HG02610 (cell line): ENCODE data around the gene IRS4.

Experiments used
- ATAC-seq: cut with Tn5 transposase; IDR thresholded peaks from one replicate; pipeline ENCODE4 v1.9.1; 2021; ENCODE audit warnings: mild to moderate bottlenecking, moderate library complexity; ENCODE audit not compliant: unreplicated experiment

The IRS4 gene

GRCh38 chrX:108736509-108737479 lies at the start of gene IRS4:
Gene IRS4 (minus strand): TSS chrX:108736563.
- no peak for ATAC-seq

DNA sequence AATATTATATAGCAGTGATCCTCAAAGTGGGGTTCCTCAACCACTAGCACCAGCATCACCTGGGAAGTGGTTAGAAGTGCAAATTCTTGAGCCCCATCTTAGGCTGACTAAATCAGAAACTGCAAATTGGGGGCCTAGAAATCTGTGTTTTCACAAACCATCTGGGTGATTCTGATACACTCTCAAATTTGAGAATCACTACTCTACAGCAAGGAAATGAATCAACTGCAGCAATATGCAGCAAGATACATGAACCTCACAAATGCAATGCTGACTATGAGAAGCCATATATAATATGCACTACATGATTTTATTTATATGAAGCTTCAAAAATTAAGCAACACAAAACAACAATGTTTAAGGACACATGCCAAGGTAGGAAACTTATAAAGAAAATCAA lies 36.2 kb upstream of the IRS4 start:
- no peak for ATAC-seq

DNA sequence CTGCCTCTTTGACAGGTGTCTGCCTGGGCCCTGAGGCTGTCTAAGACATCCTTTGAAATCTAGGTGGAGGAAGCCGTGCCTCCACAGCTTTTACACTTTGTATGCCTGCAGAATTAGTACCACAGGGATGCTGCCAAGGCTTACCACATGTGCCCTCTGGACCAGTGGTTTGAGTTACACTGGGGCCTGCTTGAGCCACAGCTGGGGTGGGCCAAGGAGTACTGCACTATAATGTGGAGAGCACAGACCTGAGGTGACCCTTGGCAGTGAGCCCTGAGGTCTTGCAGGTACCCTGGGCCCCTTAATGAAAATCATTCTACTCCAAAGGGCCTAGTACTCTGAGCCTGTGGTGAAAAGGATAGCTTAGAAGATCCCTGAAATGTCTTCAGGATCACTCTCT lies 27.2 kb upstream of the IRS4 start:
- no peak for ATAC-seq

- ATAC-seq, result no peak
Measured at GRCh38 chrX:108740299-108740774, 4.0 kb upstream of the IRS4 start.

DNA sequence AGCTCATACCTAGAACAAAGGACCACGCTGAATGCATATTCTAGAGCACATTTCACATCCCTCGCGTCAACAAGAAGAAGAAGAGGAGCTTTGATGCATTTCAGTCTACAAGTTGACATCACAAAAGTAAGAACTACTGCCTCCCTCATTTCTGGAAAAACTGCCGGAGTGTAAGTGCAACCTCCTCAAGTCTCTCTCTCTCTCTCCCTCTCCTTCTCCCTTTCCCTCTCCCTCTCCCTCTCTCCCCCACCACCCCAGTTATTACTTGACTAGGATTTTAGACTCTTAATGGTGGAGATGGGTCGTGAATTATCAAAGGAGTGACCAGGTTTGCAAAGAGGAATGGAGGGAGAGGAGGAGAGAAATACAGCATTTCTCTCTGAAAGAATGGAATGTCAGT lies 1.4 kb upstream of the IRS4 start:
- ATAC-seq, result no peak

GRCh38 chrX:108735679-108736508 lies 469 bp downstream of the IRS4 start:
- no peak for ATAC-seq

DNA sequence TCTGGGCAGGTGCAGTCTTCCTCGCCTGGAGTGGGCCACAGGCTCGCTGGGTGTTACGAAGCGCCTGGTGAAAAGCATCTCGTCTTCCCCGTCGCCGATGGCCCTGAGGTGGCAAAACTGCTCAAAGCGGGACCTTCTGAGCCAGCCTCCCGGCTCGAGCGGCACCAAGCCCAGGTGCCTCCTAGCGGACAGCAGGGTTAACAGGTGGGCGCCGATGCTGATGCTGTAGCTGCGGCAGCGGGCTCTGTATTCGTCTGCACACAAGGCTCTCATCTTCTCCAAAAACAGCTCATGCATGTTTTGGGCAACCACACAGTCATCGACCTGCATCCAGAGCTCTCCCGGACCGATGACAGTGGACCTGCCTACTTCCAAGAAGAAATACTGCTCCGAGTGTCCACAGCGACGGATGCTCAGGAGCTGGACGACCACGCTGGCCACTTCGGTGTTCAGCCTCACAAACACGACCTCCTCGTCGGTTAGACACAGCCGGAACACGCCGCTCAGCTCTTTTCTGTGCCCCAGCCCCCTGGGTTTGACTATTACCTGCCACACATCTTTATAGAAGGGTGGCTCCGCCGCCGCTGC lies 1.2 kb downstream of the IRS4 start:
- no peak for ATAC-seq

- ATAC-seq, result no peak
Measured at GRCh38 chrX:108734426-108734825, 1.9 kb downstream of the IRS4 start.

- no peak for ATAC-seq
Measured at GRCh38 chrX:108732630-108733321, 3.6 kb downstream of the IRS4 start.

GRCh38 chrX:108731153-108731552 lies 5.2 kb downstream of the IRS4 start:
- no peak for ATAC-seq

GRCh38 chrX:108726748-108727147 lies 9.6 kb downstream of the IRS4 start:
- ATAC-seq, result no peak

DNA sequence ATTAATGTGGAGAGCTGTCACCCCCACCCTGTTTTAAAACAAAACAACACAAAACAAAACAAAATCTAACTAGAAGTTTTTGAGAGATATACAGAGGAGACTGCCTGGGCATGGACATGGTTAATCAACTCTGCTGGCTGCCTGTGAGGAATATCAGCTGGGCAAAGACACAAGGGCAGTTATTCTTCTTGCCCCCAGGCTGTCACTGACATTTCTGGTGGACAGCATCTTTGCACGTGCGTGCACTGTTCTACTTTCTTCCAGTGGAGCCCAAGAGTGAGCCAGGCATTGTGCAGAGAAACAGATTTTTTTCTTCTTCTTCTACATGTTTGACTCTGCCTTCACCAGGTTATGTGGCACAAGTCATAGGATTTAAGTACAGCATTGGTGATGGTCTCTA lies 13.8 kb downstream of the IRS4 start:
- no peak for ATAC-seq

DNA sequence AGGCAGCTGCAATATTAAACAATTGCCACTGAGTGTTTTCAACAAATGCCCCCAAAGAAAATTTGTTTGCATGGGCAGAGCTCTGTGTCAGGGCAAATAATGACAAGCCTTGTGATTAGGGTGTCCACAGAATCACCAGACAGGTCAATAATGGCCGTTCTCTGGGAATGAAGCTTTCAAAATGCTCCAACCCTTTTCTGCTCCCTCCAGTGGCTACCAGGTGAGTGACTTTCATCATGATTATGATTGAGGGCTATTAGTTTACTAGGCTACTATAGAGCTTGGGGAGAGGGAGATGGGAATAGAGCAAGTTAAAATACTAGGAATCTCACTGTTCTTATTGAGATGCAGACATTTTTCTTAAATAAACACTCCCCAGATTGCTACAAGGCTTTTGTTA lies 23.5 kb downstream of the IRS4 start:
- ATAC-seq, result no peak

GRCh38 chrX:108704839-108705238 lies 31.5 kb downstream of the IRS4 start:
- no peak for ATAC-seq

DNA sequence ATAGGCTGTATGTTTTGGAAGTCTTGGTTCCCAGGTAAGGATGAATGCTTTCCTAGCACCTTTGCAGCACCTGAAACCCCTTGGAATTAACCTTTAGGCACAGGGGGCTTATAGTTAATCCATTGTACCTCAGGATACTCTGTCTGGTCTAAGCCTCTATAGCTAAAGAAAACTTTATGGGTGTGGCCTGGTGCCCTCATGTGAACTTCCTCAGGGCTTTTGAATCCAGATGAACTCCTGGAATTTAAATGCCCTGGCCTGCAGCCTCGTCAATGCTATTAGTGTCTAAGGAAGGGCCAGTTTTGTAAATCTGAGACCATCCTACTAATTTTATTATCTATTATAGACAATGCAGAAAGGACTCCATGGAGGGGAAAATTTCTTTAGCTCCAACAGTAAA lies 33.8 kb downstream of the IRS4 start:
- no peak for ATAC-seq

- no peak for ATAC-seq
Measured at GRCh38 chrX:108701633-108702032, 34.7 kb downstream of the IRS4 start.

GRCh38 chrX:108699368-108699767 lies 37.0 kb downstream of the IRS4 start:
- ATAC-seq, result peak; percentile 49

- no peak for ATAC-seq
Measured at GRCh38 chrX:108696690-108697089, 39.7 kb downstream of the IRS4 start.
